Fibroblast of lung (primary cell): ENCODE results near the gene TMOD4. TPM values are rescaled to one million over a fixed set of nuclear protein-coding genes. Genes with fewer than 3 reads are reported as not detected.

Experiments
- DNase-seq, 2 donors: peaks; one replicate each; pipeline versions ENCODE4 v3.0.0 to v3.0.0-alpha.2; 2010; ENCODE audit warnings: low read depth in 2 of 2
- H2AFZ ChIP-seq: 2 replicates; pipeline ENCODE4 v1.5.1; 2012; ENCODE audit warnings: low read length, control low read depth, inconsistent platforms
- H3K27ac ChIP-seq: 2 replicates; pipeline ENCODE4 v1.5.1; 2011; ENCODE audit warnings: low read length, control low read depth; ENCODE audit not compliant: insufficient read depth
- H3K27me3 ChIP-seq: 2 replicates; pipeline ENCODE4 v1.5.1; 2011; ENCODE audit warnings: mild to moderate bottlenecking, low read length; ENCODE audit not compliant: control insufficient read depth, insufficient read depth
- H3K36me3 ChIP-seq: 2 replicates; pipeline ENCODE4 v1.5.1; 2011; ENCODE audit warnings: low read length; ENCODE audit not compliant: control insufficient read depth, insufficient read depth
- H3K4me1 ChIP-seq: 2 replicates; pipeline ENCODE4 v1.5.1; 2011; ENCODE audit warnings: low read length; ENCODE audit not compliant: control insufficient read depth, insufficient read depth; ENCODE audit errors: extremely low read depth
- H3K4me2 ChIP-seq: 2 replicates; pipeline ENCODE4 v1.5.1; 2011; ENCODE audit warnings: low read length, control low read depth; ENCODE audit not compliant: insufficient read depth; ENCODE audit errors: extremely low read depth
- H3K4me3 ChIP-seq, 4 experiments: fragments of 200-600 bp in 1 of 4; sonication (generic) in 1 of 4; replicated peaks in 1 of 4; 2 replicates each; pipeline ENCODE4 v1.5.1; 2011 to 2016; ENCODE audit warnings: low read length in 4 of 4, low read depth in 3 of 4, mild to moderate bottlenecking in 3 of 4, control low read depth in 2 of 4, inconsistent platforms in 1 of 4, mixed read lengths in 1 of 4; ENCODE audit not compliant: insufficient read depth in 1 of 4; ENCODE audit errors: control extremely low read depth in 1 of 4
- H3K79me2 ChIP-seq: 2 replicates; pipeline ENCODE4 v1.5.1; 2012; ENCODE audit warnings: mild to moderate bottlenecking, low read length, inconsistent platforms; ENCODE audit not compliant: control insufficient read depth, insufficient read depth
- H3K9ac ChIP-seq: 2 replicates; pipeline ENCODE4 v1.5.1; 2011; ENCODE audit warnings: mild to moderate bottlenecking, low read length, control low read depth; ENCODE audit not compliant: insufficient read depth
- H3K9me3 ChIP-seq: 2 replicates; pipeline ENCODE4 v1.5.1; 2012; ENCODE audit warnings: low read depth, low read length; ENCODE audit not compliant: control insufficient read depth, insufficient read depth
- H4K20me1 ChIP-seq: 2 replicates; pipeline ENCODE4 v1.5.1; 2011; ENCODE audit warnings: low read length; ENCODE audit not compliant: control insufficient read depth, insufficient read depth; ENCODE audit errors: extremely low read depth
- CTCF ChIP-seq, 2 donors: IDR thresholded peaks in 1 of 2; conservative IDR thresholded peaks in 1 of 2; 1 replicate in 1 of 2; 2 replicates in 1 of 2; pipeline ENCODE4 v1.5.1; 2011 to 2012; ENCODE audit warnings: low read length in 2 of 2, control low read depth in 1 of 2, inconsistent platforms in 1 of 2, low read depth in 1 of 2, mild to moderate bottlenecking in 1 of 2
- EZH2 ChIP-seq: IDR thresholded peaks from 2 replicates; pipeline ENCODE4 v1.5.1; 2012; ENCODE audit warnings: low read length, control low read depth, mild to moderate bottlenecking; ENCODE audit errors: missing control alignments
- polyA plus RNA-seq, 2 donors: library from polyadenylated mRNA; depleted of rRNA in 1 of 2; stranded (reverse) in 1 of 2; unstranded in 1 of 2; fragments of >200 nt; gene quantifications; 2 replicates each; pipeline ENCODE4 v1.2.1, GENCODE V29; 2011 to 2012; ENCODE audit warnings: missing spikeins in 1 of 2
- total RNA-seq: library from RNA; depleted of rRNA; stranded (reverse); fragments of >200 nt; gene quantifications from 2 replicates; pipeline ENCODE4 v1.2.1, GENCODE V29; 2014

Gene TMOD4
- total and polyA plus RNA-seq, 2 donors (not counting 1 experiment from before 2014, with no cell fraction given) = 0.41 TPM; not detected in 1

- Histone ChIP-seq H3K27ac (no peak overlapping the region), H3K79me2 (no peaks in the 10 kb centered on the region), H3K27me3 (no peaks in the 10 kb centered on the region), H3K4me2 (no peak overlapping the region), H3K4me3 (no peak overlapping the region), H3K36me3 (no peaks in the 10 kb centered on the region), H2AFZ (no peak overlapping the region), H3K4me1 (no peaks in the 10 kb centered on the region), H4K20me1 (no peaks in the 10 kb centered on the region), H3K9ac (no peak overlapping the region), H3K9me3 (no peaks in the 10 kb centered on the region)
- no peak for TF ChIP-seq CTCF (conservative IDR thresholded peaks at IDR 0.05 in 1 of 2, IDR thresholded peaks at IDR 0.05 in 1 of 2; ENCODE audit: low read depth in 1 of 2, low read length in 2 of 2)
- TF ChIP-seq EZH2 = no peak
- DNase-seq = no peak
Observed at GRCh38 chr1:151137789-151138188, 38.0 kb downstream of the TMOD4 start.

DNA sequence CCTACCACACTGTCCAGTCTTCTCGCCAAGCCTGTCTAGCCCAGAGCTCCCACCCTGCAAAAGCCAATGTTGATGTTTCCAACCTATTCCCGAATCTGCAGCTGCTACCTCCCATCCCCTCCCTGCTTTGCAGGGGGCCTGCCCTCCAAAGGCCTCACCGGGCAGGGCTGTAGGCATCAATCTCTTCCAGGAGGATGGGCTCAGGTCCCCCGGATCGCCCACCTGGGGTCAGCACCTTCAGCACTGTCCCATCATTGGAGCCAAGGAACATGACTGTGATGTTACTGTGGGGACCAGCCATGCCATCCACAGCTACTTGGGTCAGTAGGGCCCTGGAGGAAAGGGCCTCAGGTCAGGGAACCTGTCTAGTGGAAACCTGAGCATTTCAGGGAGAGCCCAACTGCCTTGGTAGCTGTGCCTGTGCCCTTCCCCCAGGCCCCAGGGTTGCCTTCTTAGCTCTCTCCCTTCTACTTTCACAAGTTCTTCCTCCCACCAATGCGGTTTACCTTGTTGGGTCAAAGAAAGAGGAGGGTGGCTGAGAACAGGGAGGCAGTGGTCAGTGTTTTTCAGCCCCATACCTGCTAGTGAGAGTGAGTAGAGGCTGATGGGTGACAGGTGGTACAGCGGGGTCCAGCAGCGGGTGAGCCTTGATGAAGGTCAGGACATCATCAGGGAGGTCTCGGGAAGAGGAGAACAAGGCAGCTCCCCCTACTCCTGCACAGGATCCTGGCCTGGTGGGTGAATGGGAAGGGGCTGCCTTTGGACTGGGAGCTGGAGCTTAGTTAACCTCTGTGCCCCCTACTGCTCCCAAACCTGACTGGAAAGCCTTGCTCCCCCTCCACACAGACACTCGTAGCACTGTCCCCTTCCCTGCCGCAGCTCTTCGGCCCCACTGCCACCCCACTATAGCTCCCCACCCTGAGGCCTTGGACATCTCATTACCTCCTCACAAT is 40.1 kb downstream of the TMOD4 start:
- H4K20me1 ChIP-seq = no peaks in the 10 kb centered on the region
- no peak overlapping the region for H3K4me3 ChIP-seq
- H3K27ac ChIP-seq = no peak overlapping the region
- no peak overlapping the region for H3K9ac ChIP-seq
- TF ChIP-seq EZH2 (no peak), CTCF (conservative IDR thresholded peaks at IDR 0.05 in 1 of 2, IDR thresholded peaks at IDR 0.05 in 1 of 2; ENCODE audit: low read depth in 1 of 2, low read length in 2 of 2) (no peak)
- H3K36me3 ChIP-seq = no peaks in the 10 kb centered on the region
- peaks cover 6% of the 10 kb centered on the region for H3K4me1 ChIP-seq
- no peaks in the 10 kb centered on the region for H3K27me3 ChIP-seq
- no peaks in the 10 kb centered on the region for H3K9me3 ChIP-seq
- H3K79me2 ChIP-seq = no peaks in the 10 kb centered on the region
- no peak overlapping the region for H2AFZ ChIP-seq
- DNase-seq = no peak
- no peak overlapping the region for H3K4me2 ChIP-seq

DNA sequence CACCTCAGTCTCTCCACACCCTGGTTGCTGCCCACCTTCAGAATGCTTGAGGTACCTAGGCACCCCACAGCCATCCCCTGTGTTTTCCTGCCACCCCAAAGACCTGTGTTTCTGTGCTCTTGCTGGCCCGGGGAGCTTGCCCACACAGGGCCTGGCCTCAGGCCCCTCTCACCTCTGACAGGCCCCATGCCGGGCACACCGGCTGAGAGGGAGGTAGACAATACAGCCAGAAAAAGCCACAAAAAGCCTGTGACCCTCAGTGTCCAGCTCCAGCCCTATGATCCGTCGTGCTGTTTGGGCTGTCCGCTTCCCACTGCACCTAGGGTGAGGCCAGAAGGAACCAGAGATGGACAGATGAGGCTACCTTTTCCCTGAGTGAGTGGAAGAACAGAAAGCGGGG is 40.8 kb downstream of the TMOD4 start:
- Histone ChIP-seq H2AFZ (no peak overlapping the region), H3K27ac (no peak overlapping the region), H3K9me3 (no peaks in the 10 kb centered on the region), H3K4me3 (no peak overlapping the region), H3K9ac (no peak overlapping the region), H4K20me1 (no peaks in the 10 kb centered on the region), H3K27me3 (no peaks in the 10 kb centered on the region), H3K4me1 (peaks cover 6% of the 10 kb centered on the region), H3K4me2 (no peak overlapping the region), H3K79me2 (no peaks in the 10 kb centered on the region), H3K36me3 (no peaks in the 10 kb centered on the region)
- no peak for DNase-seq
- TF ChIP-seq CTCF (conservative IDR thresholded peaks at IDR 0.05 in 1 of 2, IDR thresholded peaks at IDR 0.05 in 1 of 2; ENCODE audit: low read depth in 1 of 2, low read length in 2 of 2) (no peak), EZH2 (no peak)
